Measurements from ENCODE around the gene NUDT3. TPM values are rescaled to one million over a fixed set of nuclear protein-coding genes. Genes with fewer than 3 reads are reported as not detected.

NUDT3 gene
- total and polyA plus RNA-seq, 4 donors, result 3.2 to 20.2 (median 9.5) TPM

DNA sequence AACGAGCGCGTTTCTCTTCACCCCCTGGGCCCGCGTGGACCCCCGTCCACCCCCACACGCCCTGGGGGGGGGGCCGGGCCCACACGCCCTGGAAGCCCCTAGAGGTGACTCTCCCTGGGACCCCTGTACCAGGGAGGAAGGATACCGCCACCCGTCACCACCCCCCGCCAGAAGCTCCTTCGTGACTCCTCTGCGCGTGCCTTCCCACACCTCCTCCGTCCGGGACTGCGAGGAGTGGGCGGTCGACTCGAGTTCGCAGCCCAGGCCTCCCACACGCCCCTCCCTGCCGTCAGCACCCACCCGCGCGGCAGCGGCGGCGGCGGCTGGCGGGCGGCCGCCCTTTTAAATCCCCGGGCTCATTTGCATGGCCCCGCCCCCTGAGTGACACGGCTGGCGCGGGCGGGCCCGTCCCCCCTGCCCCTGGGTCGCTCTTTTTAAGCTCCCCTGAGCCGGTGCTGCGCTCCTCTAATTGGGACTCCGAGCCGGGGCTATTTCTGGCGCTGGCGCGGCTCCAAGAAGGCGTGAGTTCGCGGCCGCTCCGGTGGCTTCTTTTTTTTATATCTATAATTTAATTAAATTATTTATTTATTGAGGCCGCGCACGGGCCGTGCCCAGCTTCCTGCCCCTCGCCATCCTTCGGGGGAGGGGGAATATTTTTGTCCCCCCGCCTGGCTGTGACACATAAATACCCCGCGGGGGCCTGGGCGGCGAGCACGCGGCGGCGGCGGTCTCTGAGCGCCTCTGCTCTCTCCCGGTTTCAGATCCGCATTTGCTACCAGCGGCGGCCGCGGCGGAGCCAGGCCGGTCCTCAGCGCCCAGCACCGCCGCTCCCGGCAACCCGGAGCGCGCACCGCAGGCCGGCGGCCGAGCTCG, 155.8 kb downstream of the NUDT3 start, which contains the start of gene HMGA1:
Gene HMGA1, plus strand, starts transcription at position 431 of the 873 bp plus-strand sequence. CDS start 3,908 bp downstream, outside the sequence.
- Histone ChIP-seq H3K4me3 (ENCODE audit: low read depth in 1 of 3, low read length in 3 of 3) (peak within 1 kb of the TSS in 2 of 3 donors; percentile 66 to 79), H3K27ac (ENCODE audit: low read depth in 1 of 2, low read length in 2 of 2) (peak within 1 kb of the TSS; percentile 95 to 98), H3K9me3 (ENCODE audit: control insufficient read depth in 4 of 4, low read length in 3 of 4) (no peaks in the 10 kb centered on the region), H3K27me3 (ENCODE audit: control insufficient read depth in 4 of 4, insufficient read depth in 4 of 4, low read length in 3 of 4) (no peaks in the 10 kb centered on the region), H3K9ac (ENCODE audit: low read depth in 1 of 2, low read length in 2 of 2) (peak within 1 kb of the TSS; percentile 63 to 71), H3K4me1 (ENCODE audit: control insufficient read depth in 4 of 4, insufficient read depth in 4 of 4, low read length in 3 of 4) (peaks cover 0 to 11% (median 7%) of the 10 kb centered on the region in 4 donors), H3K36me3 (ENCODE audit: control insufficient read depth in 4 of 4, insufficient read depth in 3 of 4, low read depth in 1 of 4, low read length in 3 of 4) (peaks cover 0 to 9% (median under 1%) of the 10 kb centered on the region in 4 donors)
- TF ChIP-seq NR2F2 (IDR thresholded peaks at IDR 0.05) (no peak), SP1 (IDR thresholded peaks at IDR 0.05) (peak; percentile 17), FOXA1 (IDR thresholded peaks at IDR 0.05) (no peak), ATF3 (IDR thresholded peaks at IDR 0.05) (no peak), HNF4G (IDR thresholded peaks at IDR 0.05) (no peak), RAD21 (IDR thresholded peaks at IDR 0.05) (no peak), ZBTB33 (IDR thresholded peaks at IDR 0.05) (no peak), GABPA (IDR thresholded peaks at IDR 0.05 in 1 of 2, conservative IDR thresholded peaks at IDR 0.05 in 1 of 2) (no peak), EGR1 (IDR thresholded peaks at IDR 0.05; ENCODE audit: low read depth in 2 of 2) (no peak), REST (IDR thresholded peaks at IDR 0.05) (peak; percentile 18), JUND (IDR thresholded peaks at IDR 0.05) (no peak), TAF1 (conservative IDR thresholded peaks at IDR 0.05) (no peak), YY1 (IDR thresholded peaks at IDR 0.05) (no peak), RXRA (IDR thresholded peaks at IDR 0.05) (no peak), HNF4A (conservative IDR thresholded peaks at IDR 0.05) (no peak)
- TF ChIP-seq, protein P1, sequence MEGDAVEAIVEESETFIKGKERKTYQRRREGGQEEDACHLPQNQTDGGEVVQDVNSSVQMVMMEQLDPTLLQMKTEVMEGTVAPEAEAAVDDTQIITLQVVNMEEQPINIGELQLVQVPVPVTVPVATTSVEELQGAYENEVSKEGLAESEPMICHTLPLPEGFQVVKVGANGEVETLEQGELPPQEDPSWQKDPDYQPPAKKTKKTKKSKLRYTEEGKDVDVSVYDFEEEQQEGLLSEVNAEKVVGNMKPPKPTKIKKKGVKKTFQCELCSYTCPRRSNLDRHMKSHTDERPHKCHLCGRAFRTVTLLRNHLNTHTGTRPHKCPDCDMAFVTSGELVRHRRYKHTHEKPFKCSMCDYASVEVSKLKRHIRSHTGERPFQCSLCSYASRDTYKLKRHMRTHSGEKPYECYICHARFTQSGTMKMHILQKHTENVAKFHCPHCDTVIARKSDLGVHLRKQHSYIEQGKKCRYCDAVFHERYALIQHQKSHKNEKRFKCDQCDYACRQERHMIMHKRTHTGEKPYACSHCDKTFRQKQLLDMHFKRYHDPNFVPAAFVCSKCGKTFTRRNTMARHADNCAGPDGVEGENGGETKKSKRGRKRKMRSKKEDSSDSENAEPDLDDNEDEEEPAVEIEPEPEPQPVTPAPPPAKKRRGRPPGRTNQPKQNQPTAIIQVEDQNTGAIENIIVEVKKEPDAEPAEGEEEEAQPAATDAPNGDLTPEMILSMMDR (IDR thresholded peaks at IDR 0.05; ENCODE audit: low read depth, low read length, missing input control), result no peak
- DNase-seq (ENCODE audit: low spot score), result peak; percentile 90
- 1% methylated on average over 91 of the region's 91 CpGs for WGBS
